Keratinocyte (primary cell): ENCODE measurements around the gene PFN1.

Experiments
- CTCF ChIP-seq, 3 experiments: IDR thresholded peaks in 1 of 3; conservative IDR thresholded peaks in 1 of 3; optimal IDR thresholded peaks in 1 of 3; 2 replicates in 2 of 3; 3 replicates in 1 of 3; pipeline versions ENCODE3 to v1.5.1; 2011; ENCODE audit warnings: low read length in 3 of 3, mild to moderate bottlenecking in 3 of 3, moderate library complexity in 2 of 3, control low read depth in 1 of 3, inconsistent platforms in 1 of 3; ENCODE audit not compliant: insufficient read depth in 2 of 3; ENCODE audit errors: extremely low read depth in 1 of 3
- EZH2 ChIP-seq: IDR thresholded peaks from one replicate; pipeline ENCODE4 v1.6.1; 2012; ENCODE audit warnings: inconsistent platforms, mild to moderate bottlenecking, low read length, moderate library complexity

- TF ChIP-seq CTCF (optimal IDR thresholded peaks at IDR 0.05 in 1 of 3, IDR thresholded peaks at IDR 0.05 in 1 of 3, conservative IDR thresholded peaks at IDR 0.05 in 1 of 3; ENCODE audit: extremely low read depth in 1 of 3, insufficient read depth in 2 of 3, low read length in 3 of 3) = no peak
- TF ChIP-seq EZH2 = no peak
Measured at GRCh38 chr17:4997302-4998026, 49.1 kb upstream of the PFN1 start, which contains the start of the genes INCA1 and KIF1C.
